Body of pancreas (tissue), 4 donors: ENCODE data around the gene MUL1. TPM values are rescaled to one million over a fixed set of nuclear protein-coding genes. Genes with fewer than 3 reads are reported as not detected.

ENCODE experiments used
- ATAC-seq: fragments of 150-250 bp; one replicate; pipeline ENCODE4 v1.9.1; 2016
- DNase-seq, 4 donors: peaks; one replicate each; pipeline ENCODE4 v3.0.0-alpha.2; 2019
- H3K27ac ChIP-seq, 4 donors: fragments of 200-600 bp; sonication (generic); 1 replicate in 3 of 4; 2 replicates in 1 of 4; pipeline versions ENCODE4 v1.5.1 to v1.6.1; 2016 to 2019; ENCODE audit warnings: mild to moderate bottlenecking in 1 of 4, mixed read lengths in 1 of 4, moderate library complexity in 1 of 4
- H3K27me3 ChIP-seq, 2 donors: fragments of 200-600 bp; sonication (generic); one replicate each; pipeline ENCODE4 v1.6.0; 2016; ENCODE audit warnings: mild to moderate bottlenecking in 1 of 2
- H3K36me3 ChIP-seq, 2 donors: fragments of 200-600 bp; sonication (generic); replicated peaks in 1 of 2; 2 replicates each; pipeline ENCODE4 v1.5.1; 2016; ENCODE audit warnings: low read depth in 2 of 2; ENCODE audit not compliant: insufficient read depth in 1 of 2
- H3K4me1 ChIP-seq: fragments of 200-600 bp; sonication (generic); one replicate; pipeline ENCODE4 v1.6.0; 2016
- H3K4me3 ChIP-seq, 2 donors: fragments of 200-600 bp; sonication (generic); 1 replicate in 1 of 2; 2 replicates in 1 of 2; pipeline ENCODE4 v1.5.1; 2016 to 2019
- H3K9me3 ChIP-seq, 3 donors: fragments of 200-600 bp; sonication (generic); 1 replicate in 2 of 3; 2 replicates in 1 of 3; pipeline ENCODE4 v1.5.1; 2016
- POLR2A ChIP-seq, 3 donors: fragments of 450-650 bp; IDR thresholded peaks; one replicate each; pipeline ENCODE4 v1.6.1; 2016; ENCODE audit warnings: antibody characterized with exemption in 3 of 3, mild to moderate bottlenecking in 2 of 3
- WGBS, 2 donors: methylation state at CpG; one replicate each; pipeline ENCODE4 v1.1.5; 2017; 5-methylcytosine and 5-hydroxymethylcytosine counted together
- intact Hi-C: fragments of 100-400 bp; cut with DNase I; formaldehyde crosslinking; loops from one replicate; pipeline ENCODE4 v1.15.1; 2023
- total RNA-seq, 2 donors: library from RNA; depleted of rRNA; stranded (reverse); fragments of >200 nt; gene quantifications; one replicate each; pipeline ENCODE4 v1.1.0, GENCODE V29; 2016
- TF ChIP-seq, protein P1 (sequence below), 7 experiments: fragments of 450-650 bp in 4 of 7; fragments of 200-600 bp in 3 of 7; sonication (generic) in 3 of 7; IDR thresholded peaks; one replicate each; pipeline ENCODE4 v1.5.1; 2016 to 2019; ENCODE audit warnings: antibody characterized with exemption in 7 of 7

The MUL1 gene
- total RNA-seq, 2 donors from 2014 or later, result 18.7 to 20.4 TPM

- Histone ChIP-seq H3K4me1 (no peaks in the 10 kb centered on the region), H3K27me3 (no peaks in the 10 kb centered on the region), H3K4me3 (no peak overlapping the region), H3K9me3 (no peaks in the 10 kb centered on the region), H3K36me3 (no peaks in the 10 kb centered on the region), H3K27ac (no peak overlapping the region)
- no peak for ATAC-seq
- intact Hi-C loops, result no loop called here
- no peak for TF ChIP-seq POLR2A (IDR thresholded peaks at IDR 0.05)
- DNase-seq, result no peak
- WGBS, 2 donors, result 88 to 92% methylated on average over 1 of the region's 1 CpG
Observed at GRCh38 chr1:20469406-20470076, 38.4 kb downstream of the MUL1 start.

- no peak for ATAC-seq
- H3K27ac ChIP-seq, result no peak overlapping the region
Observed at GRCh38 chr1:20466273-20466672, 41.7 kb downstream of the MUL1 start.

DNA sequence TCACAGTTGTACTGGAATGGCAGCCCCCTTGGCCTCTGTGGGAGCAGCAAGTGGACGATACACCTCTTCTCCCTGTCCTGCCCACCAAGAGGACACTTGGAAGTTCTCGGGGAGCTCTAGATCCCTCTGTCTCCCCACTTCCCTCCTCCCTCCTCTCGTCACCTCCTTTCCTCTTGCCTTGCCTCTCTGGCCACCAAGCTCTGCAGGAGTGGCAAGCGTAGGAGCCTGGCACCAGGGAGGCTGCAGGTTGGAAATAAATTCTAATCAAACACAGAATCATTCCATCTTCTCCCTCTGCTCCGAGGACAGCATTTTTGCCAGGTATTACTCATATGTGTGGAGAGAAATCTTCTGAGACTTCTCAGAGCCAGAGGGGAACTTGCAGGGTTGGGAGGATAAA lies 42.8 kb downstream of the MUL1 start:
- H3K4me3 ChIP-seq, result no peak overlapping the region
- no peaks in the 10 kb centered on the region for H3K27me3 ChIP-seq
- no peak overlapping the region for H3K27ac ChIP-seq
- TF ChIP-seq, protein P1, sequence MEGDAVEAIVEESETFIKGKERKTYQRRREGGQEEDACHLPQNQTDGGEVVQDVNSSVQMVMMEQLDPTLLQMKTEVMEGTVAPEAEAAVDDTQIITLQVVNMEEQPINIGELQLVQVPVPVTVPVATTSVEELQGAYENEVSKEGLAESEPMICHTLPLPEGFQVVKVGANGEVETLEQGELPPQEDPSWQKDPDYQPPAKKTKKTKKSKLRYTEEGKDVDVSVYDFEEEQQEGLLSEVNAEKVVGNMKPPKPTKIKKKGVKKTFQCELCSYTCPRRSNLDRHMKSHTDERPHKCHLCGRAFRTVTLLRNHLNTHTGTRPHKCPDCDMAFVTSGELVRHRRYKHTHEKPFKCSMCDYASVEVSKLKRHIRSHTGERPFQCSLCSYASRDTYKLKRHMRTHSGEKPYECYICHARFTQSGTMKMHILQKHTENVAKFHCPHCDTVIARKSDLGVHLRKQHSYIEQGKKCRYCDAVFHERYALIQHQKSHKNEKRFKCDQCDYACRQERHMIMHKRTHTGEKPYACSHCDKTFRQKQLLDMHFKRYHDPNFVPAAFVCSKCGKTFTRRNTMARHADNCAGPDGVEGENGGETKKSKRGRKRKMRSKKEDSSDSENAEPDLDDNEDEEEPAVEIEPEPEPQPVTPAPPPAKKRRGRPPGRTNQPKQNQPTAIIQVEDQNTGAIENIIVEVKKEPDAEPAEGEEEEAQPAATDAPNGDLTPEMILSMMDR (IDR thresholded peaks at IDR 0.05), result no peak
- TF ChIP-seq POLR2A (IDR thresholded peaks at IDR 0.05), result no peak
- no peak for ATAC-seq
- H3K4me1 ChIP-seq, result no peaks in the 10 kb centered on the region
- no peak for DNase-seq
- intact Hi-C loops, result no loop called here
- H3K36me3 ChIP-seq, result no peaks in the 10 kb centered on the region
- no peaks in the 10 kb centered on the region for H3K9me3 ChIP-seq
- WGBS, 2 donors, result 46 to 50% methylated on average over 5 of the region's 5 CpGs

More at GRCh38 chr1:20466273-20466672, 41.7 kb downstream of the MUL1 start:
- Histone ChIP-seq H3K36me3 (no peaks in the 10 kb centered on the region), H3K4me1 (no peaks in the 10 kb centered on the region), H3K4me3 (no peak overlapping the region), H3K9me3 (no peaks in the 10 kb centered on the region), H3K27me3 (no peaks in the 10 kb centered on the region)
- 58 to 62% methylated on average over 9 of the region's 9 CpGs for WGBS, 2 donors
- no peak for DNase-seq
- TF ChIP-seq, protein P1 (IDR thresholded peaks at IDR 0.05), result no peak
- no peak for TF ChIP-seq POLR2A (IDR thresholded peaks at IDR 0.05)
- intact Hi-C loops, result no loop called here

DNA sequence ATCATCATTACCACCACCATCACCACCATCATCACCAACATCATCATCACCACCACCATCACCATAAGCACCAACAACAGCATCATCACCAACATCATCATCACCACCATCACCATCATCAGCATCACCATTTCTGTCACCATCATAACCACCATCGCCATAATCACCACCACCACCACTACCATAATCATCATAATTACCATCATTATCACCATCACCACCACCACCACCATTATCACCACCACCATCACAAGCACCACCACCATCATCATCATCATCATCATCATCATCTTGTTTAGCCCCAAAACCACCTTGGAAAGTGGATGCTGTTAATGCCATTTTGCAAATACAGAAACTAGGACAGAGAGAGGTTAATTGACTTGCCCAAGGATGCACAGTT lies 44.4 kb downstream of the MUL1 start:
- 81% methylated on average over 1 of the region's 1 CpG for WGBS, 2 donors

DNA sequence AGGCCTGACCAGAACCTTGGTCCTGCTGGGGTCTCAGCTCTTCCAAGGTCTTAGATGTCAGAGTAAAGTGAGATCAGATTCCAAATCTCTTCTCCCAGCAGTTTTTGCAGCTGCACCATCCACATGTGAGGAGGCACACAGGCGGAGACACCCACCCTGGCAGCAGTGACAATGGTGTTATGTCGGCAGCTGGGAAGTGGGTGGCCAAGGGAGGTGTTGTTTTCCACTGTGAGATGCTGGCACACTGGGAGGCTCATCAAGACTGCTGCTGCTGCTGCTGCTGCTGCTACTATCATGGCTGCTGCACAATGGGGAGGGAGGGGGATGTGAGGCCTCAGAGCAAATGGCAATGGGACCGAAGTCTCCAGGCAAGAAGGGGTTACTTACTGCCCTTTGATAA lies 45.6 kb downstream of the MUL1 start:
- DNase-seq, result no peak
- intact Hi-C loops, result no loop called here
- WGBS, 2 donors, result 73 to 80% methylated on average over 3 of the region's 3 CpGs
- Histone ChIP-seq H3K27ac (no peak overlapping the region), H3K4me1 (no peaks in the 10 kb centered on the region), H3K4me3 (no peak overlapping the region), H3K36me3 (no peaks in the 10 kb centered on the region), H3K9me3 (no peaks in the 10 kb centered on the region), H3K27me3 (no peaks in the 10 kb centered on the region)
- ATAC-seq, result no peak
- no peak for TF ChIP-seq POLR2A (IDR thresholded peaks at IDR 0.05)
- TF ChIP-seq, protein P1 (IDR thresholded peaks at IDR 0.05), result no peak

More for the DNA sequence above, 44.4 kb downstream of the MUL1 start:
- no peak for TF ChIP-seq POLR2A (IDR thresholded peaks at IDR 0.05)
- TF ChIP-seq, protein P1 (IDR thresholded peaks at IDR 0.05), result no peak
- ATAC-seq (no peak), DNase-seq (no peak)
- Histone ChIP-seq H3K4me1 (no peaks in the 10 kb centered on the region), H3K36me3 (no peaks in the 10 kb centered on the region), H3K27ac (no peak overlapping the region), H3K4me3 (no peak overlapping the region), H3K9me3 (no peaks in the 10 kb centered on the region), H3K27me3 (no peaks in the 10 kb centered on the region)
- intact Hi-C loops, result no loop called here
